HepG2 (cell line): Measurements from ENCODE around the gene CHID1.

Source experiments
- ARNTL ChIP-seq: sonication (generic); formaldehyde crosslinking; IDR thresholded peaks from 2 replicates; pipeline ENCODE4 v1.4.0; 2020; ENCODE audit warnings: mild to moderate bottlenecking, missing genetic modification reagents
- EED ChIP-seq: sonication (generic); formaldehyde crosslinking; IDR thresholded peaks from 2 replicates; pipeline ENCODE4 v1.5.0; 2020; ENCODE audit warnings: mild to moderate bottlenecking, missing genetic modification reagents
- JDP2 ChIP-seq: sonication (generic); formaldehyde crosslinking; IDR thresholded peaks from 2 replicates; pipeline ENCODE4 v1.8.1; 2022; ENCODE audit warnings: missing genetic modification reagents, borderline replicate concordance
- JUND ChIP-seq: sonication (generic); formaldehyde crosslinking; IDR thresholded peaks from 2 replicates; pipeline ENCODE4 v1.8.0; 2022; ENCODE audit warnings: mild to moderate bottlenecking, missing genetic modification reagents
- NR3C1 ChIP-seq: sonication (generic); formaldehyde crosslinking; IDR thresholded peaks from 2 replicates; pipeline ENCODE4 v1.4.0; 2020; ENCODE audit warnings: missing genetic modification reagents
- TAF1 ChIP-seq: sonication (generic); formaldehyde crosslinking; IDR thresholded peaks from 2 replicates; pipeline ENCODE4 v1.4.0; 2020; ENCODE audit warnings: missing genetic modification reagents
- ZNF142 ChIP-seq: sonication (generic); formaldehyde crosslinking; IDR thresholded peaks from 2 replicates; pipeline ENCODE4 v1.4.0; 2020; ENCODE audit warnings: missing genetic modification reagents
- ZNF550 ChIP-seq: sonication (generic); formaldehyde crosslinking; IDR thresholded peaks from 2 replicates; pipeline ENCODE4 v1.4.0; 2020; ENCODE audit warnings: mild to moderate bottlenecking, missing genetic modification reagents, borderline replicate concordance
- ZSCAN5A ChIP-seq: sonication (generic); formaldehyde crosslinking; IDR thresholded peaks from 2 replicates; pipeline ENCODE4 v1.8.0; 2022; ENCODE audit warnings: mild to moderate bottlenecking, missing genetic modification reagents, borderline replicate concordance
- ZZZ3 ChIP-seq: sonication (generic); formaldehyde crosslinking; IDR thresholded peaks from 2 replicates; pipeline ENCODE4 v1.4.0; 2020; ENCODE audit warnings: missing genetic modification reagents, mild to moderate bottlenecking, borderline replicate concordance
- TF ChIP-seq, protein P1 (sequence below), 2 experiments: sonication (generic) in 1 of 2; formaldehyde crosslinking in 1 of 2; IDR thresholded peaks; 2 replicates each; pipeline versions ENCODE4 v1.4.0 to v1.6.1; 2018 to 2020; ENCODE audit warnings: missing genetic modification reagents in 2 of 2, borderline replicate concordance in 1 of 2, low read depth in 1 of 2, mild to moderate bottlenecking in 1 of 2, missing biosample characterization in 1 of 2
- TF ChIP-seq, protein P2 (sequence below): sonication (generic); formaldehyde crosslinking; IDR thresholded peaks from 2 replicates; pipeline ENCODE4 v1.5.0; 2020; ENCODE audit warnings: mild to moderate bottlenecking, missing genetic modification reagents, moderate library complexity

DNA sequence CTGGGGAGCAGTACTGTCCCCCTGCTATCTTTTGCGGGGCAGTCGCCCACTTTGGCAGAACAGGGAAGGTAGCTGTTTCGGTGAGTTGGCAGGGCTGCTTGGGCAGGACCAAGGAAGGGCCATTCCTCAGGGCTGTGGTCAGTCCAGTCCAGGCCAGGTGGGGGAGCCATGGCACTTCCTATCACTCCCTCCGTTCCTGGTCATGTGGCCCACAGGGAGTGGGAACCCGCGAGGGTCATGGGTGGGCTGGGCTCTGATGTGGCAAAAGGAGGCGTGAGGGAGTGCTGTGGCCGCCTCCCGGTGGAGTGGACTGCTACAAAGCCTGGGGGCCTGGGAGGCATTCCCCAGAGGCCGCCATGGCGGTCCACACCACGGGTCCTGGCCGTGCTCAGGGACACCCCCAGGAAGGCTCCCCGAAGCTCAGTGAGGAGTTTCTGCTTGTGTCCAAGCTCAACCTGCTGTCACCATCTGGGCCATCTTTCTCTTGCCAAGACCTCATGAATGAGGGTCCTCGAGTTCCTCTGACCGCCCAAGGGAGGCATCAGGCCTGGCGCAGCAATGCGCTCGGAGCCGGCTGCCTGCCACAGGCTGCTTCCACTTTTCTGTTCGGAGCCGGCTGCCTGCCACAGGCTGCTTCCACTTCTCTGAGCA lies 11.9 kb downstream of the CHID1 start:
- no peak for TF ChIP-seq ARNTL (CRISPR knock-in tag)
- TF ChIP-seq JUND (CRISPR knock-in tag) = no peak
- no peak for TF ChIP-seq EED (CRISPR knock-in tag)
- TF ChIP-seq NR3C1 (CRISPR knock-in tag) = no peak
- TF ChIP-seq ZNF550 (CRISPR knock-in tag) = no peak
- TF ChIP-seq, protein P1, sequence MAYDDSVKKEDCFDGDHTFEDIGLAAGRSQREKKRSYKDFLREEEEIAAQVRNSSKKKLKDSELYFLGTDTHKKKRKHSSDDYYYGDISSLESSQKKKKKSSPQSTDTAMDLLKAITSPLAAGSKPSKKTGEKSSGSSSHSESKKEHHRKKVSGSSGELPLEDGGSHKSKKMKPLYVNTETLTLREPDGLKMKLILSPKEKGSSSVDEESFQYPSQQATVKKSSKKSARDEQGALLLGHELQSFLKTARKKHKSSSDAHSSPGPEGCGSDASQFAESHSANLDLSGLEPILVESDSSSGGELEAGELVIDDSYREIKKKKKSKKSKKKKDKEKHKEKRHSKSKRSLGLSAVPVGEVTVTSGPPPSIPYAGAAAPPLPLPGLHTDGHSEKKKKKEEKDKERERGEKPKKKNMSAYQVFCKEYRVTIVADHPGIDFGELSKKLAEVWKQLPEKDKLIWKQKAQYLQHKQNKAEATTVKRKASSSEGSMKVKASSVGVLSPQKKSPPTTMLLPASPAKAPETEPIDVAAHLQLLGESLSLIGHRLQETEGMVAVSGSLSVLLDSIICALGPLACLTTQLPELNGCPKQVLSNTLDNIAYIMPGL (CRISPR knock-in tag; IDR thresholded peaks at IDR 0.05; ENCODE audit: borderline replicate concordance in 1 of 2, low read depth in 1 of 2) = no peak
- no peak for TF ChIP-seq JDP2 (CRISPR knock-in tag)
- TF ChIP-seq ZSCAN5A (CRISPR knock-in tag) = no peak
- no peak for TF ChIP-seq TAF1 (CRISPR knock-in tag)
- TF ChIP-seq, protein P2, sequence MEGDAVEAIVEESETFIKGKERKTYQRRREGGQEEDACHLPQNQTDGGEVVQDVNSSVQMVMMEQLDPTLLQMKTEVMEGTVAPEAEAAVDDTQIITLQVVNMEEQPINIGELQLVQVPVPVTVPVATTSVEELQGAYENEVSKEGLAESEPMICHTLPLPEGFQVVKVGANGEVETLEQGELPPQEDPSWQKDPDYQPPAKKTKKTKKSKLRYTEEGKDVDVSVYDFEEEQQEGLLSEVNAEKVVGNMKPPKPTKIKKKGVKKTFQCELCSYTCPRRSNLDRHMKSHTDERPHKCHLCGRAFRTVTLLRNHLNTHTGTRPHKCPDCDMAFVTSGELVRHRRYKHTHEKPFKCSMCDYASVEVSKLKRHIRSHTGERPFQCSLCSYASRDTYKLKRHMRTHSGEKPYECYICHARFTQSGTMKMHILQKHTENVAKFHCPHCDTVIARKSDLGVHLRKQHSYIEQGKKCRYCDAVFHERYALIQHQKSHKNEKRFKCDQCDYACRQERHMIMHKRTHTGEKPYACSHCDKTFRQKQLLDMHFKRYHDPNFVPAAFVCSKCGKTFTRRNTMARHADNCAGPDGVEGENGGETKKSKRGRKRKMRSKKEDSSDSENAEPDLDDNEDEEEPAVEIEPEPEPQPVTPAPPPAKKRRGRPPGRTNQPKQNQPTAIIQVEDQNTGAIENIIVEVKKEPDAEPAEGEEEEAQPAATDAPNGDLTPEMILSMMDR (CRISPR knock-in tag) = peak; percentile 89
- no peak for TF ChIP-seq ZZZ3 (CRISPR knock-in tag)
- TF ChIP-seq ZNF142 (CRISPR knock-in tag) = no peak
